Measurements from ENCODE around the gene RNF150. TPM values are rescaled to one million over a fixed set of nuclear protein-coding genes. Genes with fewer than 3 reads are reported as not detected.

The RNF150 gene
- total and polyA plus RNA-seq, 12 donors: 4.9 to 88.6 (median 61.3) TPM

DNA sequence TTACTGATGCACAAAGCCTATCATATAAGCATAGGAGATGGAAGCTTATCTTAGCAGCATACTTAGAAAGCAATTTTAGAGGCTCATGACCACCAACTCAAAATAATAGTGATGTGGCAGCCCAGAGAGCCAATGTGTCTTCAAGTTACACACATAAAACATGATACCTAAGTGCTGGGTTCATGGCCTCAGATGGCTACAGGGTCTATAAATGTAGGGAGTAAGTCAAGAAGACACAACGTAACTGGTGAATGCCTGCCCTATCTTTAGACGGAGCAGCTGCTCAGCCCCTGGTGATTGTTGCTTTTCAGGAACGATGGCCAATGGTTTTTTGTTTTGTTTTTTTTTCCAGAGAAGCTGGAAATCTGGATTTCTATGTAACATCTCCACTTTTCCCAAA lies 42.8 kb downstream of the RNF150 start:
- DNase-seq: no peak
- intact Hi-C loops (cut with DNase I): no loop called here
- H3K27me3 ChIP-seq: no peaks in the 10 kb centered on the region
- no peak overlapping the region for H3K27ac ChIP-seq
- peaks cover 0 to 10% (median 0%) of the 10 kb centered on the region in 3 donors for H3K9me3 ChIP-seq (replicated peaks in 1 of 3)
- H3K36me3 ChIP-seq (replicated peaks in 1 of 2): no peaks in the 10 kb centered on the region
- no peak overlapping the region for H3K4me3 ChIP-seq
- no peak for TF ChIP-seq POLR2A (IDR thresholded peaks at IDR 0.05)
- TF ChIP-seq, protein P1, sequence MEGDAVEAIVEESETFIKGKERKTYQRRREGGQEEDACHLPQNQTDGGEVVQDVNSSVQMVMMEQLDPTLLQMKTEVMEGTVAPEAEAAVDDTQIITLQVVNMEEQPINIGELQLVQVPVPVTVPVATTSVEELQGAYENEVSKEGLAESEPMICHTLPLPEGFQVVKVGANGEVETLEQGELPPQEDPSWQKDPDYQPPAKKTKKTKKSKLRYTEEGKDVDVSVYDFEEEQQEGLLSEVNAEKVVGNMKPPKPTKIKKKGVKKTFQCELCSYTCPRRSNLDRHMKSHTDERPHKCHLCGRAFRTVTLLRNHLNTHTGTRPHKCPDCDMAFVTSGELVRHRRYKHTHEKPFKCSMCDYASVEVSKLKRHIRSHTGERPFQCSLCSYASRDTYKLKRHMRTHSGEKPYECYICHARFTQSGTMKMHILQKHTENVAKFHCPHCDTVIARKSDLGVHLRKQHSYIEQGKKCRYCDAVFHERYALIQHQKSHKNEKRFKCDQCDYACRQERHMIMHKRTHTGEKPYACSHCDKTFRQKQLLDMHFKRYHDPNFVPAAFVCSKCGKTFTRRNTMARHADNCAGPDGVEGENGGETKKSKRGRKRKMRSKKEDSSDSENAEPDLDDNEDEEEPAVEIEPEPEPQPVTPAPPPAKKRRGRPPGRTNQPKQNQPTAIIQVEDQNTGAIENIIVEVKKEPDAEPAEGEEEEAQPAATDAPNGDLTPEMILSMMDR (IDR thresholded peaks at IDR 0.05): no peak
- no peaks in the 10 kb centered on the region for H3K4me1 ChIP-seq (replicated peaks in 1 of 2)
- WGBS, 4 donors: 33 to 64% (median 38%) methylated on average over 3 of the region's 3 CpGs

- no peak overlapping the region for H3K4me3 ChIP-seq
- H3K9me3 ChIP-seq (replicated peaks in 1 of 3): no peaks in the 10 kb centered on the region
- WGBS, 4 donors: 78 to 95% (median 88%) methylated on average over 9 of the region's 9 CpGs
- no peak for TF ChIP-seq POLR2A (IDR thresholded peaks at IDR 0.05)
- TF ChIP-seq, protein P1 (IDR thresholded peaks at IDR 0.05): no peak
- no peaks in the 10 kb centered on the region for H3K27me3 ChIP-seq
- no peaks in the 10 kb centered on the region for H3K36me3 ChIP-seq (replicated peaks in 1 of 2)
- DNase-seq: no peak
- H3K27ac ChIP-seq: no peak overlapping the region
- H3K4me1 ChIP-seq (replicated peaks in 1 of 2): peaks cover 4 to 23% of the 10 kb centered on the region in 2 donors
- intact Hi-C loops (cut with DNase I): no loop called here
Observed at GRCh38 chr4:141081921-141082395, 51.3 kb downstream of the RNF150 start.

GRCh38 chr4:141080668-141081067 lies 52.6 kb downstream of the RNF150 start:
- intact Hi-C loops (cut with DNase I): no loop called here
- no peaks in the 10 kb centered on the region for H3K36me3 ChIP-seq (replicated peaks in 1 of 2)
- no peak overlapping the region for H3K27ac ChIP-seq
- TF ChIP-seq, protein P1 (IDR thresholded peaks at IDR 0.05): no peak
- TF ChIP-seq POLR2A (IDR thresholded peaks at IDR 0.05): no peak
- no peak for DNase-seq
- H3K9me3 ChIP-seq (replicated peaks in 1 of 3): no peaks in the 10 kb centered on the region
- 80 to 91% (median 83%) methylated on average over 8 of the region's 8 CpGs for WGBS, 4 donors
- no peaks in the 10 kb centered on the region for H3K27me3 ChIP-seq
- H3K4me1 ChIP-seq (replicated peaks in 1 of 2): peaks cover 4 to 30% of the 10 kb centered on the region in 2 donors
- H3K4me3 ChIP-seq: no peak overlapping the region

DNA sequence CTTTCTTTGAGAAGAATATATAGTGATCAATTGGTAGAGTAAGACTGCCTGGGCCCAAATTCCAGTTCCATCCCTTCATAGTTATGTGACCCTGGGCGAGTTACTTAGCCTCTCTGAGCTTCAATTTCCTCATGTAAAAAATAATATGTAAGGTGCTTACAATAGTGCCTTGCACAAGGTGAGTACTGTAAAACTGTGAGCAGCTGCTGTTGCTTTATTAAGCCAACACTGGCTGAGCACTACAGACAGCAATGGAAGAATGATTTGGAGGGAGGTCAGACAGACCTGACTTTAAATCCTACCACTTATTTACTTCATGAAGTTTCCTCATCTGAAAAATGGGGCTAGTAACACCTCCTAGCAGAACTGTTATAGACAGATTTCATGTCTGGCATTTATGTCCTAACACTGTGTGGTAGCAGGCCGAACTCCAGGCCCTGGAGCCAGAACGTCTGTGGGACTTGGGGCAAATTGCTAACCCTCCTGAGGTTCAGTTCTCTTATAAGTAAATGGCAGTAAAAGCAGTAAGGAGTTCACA lies 53.8 kb downstream of the RNF150 start:
- Histone ChIP-seq H3K27me3 (no peaks in the 10 kb centered on the region), H3K36me3 (replicated peaks in 1 of 2) (no peaks in the 10 kb centered on the region), H3K4me3 (no peak overlapping the region), H3K27ac (peak overlapping the region in 2 of 5 donors; percentile 36 to 53), H3K4me1 (replicated peaks in 1 of 2) (peaks cover 4 to 39% of the 10 kb centered on the region in 2 donors), H3K9me3 (replicated peaks in 1 of 3) (no peaks in the 10 kb centered on the region)
- intact Hi-C loops (cut with DNase I): no loop called here
- no peak for DNase-seq
- WGBS, 4 donors: 67 to 86% (median 82%) methylated on average over 3 of the region's 3 CpGs
- TF ChIP-seq POLR2A (IDR thresholded peaks at IDR 0.05): no peak
- TF ChIP-seq, protein P1 (IDR thresholded peaks at IDR 0.05): no peak

Measured in adrenal gland (tissue), 12 donors.